Thymus (tissue), 11 donors: Measurements from ENCODE around the gene RBM38. TPM values are rescaled to one million over a fixed set of nuclear protein-coding genes. Genes with fewer than 3 reads are reported as not detected.

ENCODE experiments used
- DNase-seq, 9 donors: peaks; one replicate each; pipeline ENCODE4 v3.0.0-alpha.2; 2013; ENCODE audit warnings: low spot score in 9 of 9, low read depth in 6 of 9, missing footprints in 1 of 9
- H3K27ac ChIP-seq, 2 donors: one replicate each; pipeline ENCODE4 v1.5.1; 2013; ENCODE audit warnings: control low read depth in 1 of 2, low read depth in 1 of 2, low read length in 1 of 2, mild to moderate bottlenecking in 1 of 2, moderate library complexity in 1 of 2
- H3K27me3 ChIP-seq, 2 donors: one replicate each; pipeline ENCODE4 v1.5.1; 2013; ENCODE audit warnings: low read length in 1 of 2; ENCODE audit not compliant: control insufficient read depth in 2 of 2, insufficient read depth in 1 of 2
- H3K36me3 ChIP-seq, 2 donors: one replicate each; pipeline ENCODE4 v1.5.1; 2013; ENCODE audit warnings: low read length in 1 of 2, mild to moderate bottlenecking in 1 of 2, moderate library complexity in 1 of 2; ENCODE audit not compliant: control insufficient read depth in 2 of 2, insufficient read depth in 2 of 2
- H3K4me1 ChIP-seq, 2 donors: one replicate each; pipeline ENCODE4 v1.5.1; 2013; ENCODE audit warnings: low read length in 2 of 2; ENCODE audit not compliant: control insufficient read depth in 2 of 2, insufficient read depth in 2 of 2
- H3K4me3 ChIP-seq, 2 donors: one replicate each; pipeline ENCODE4 v1.5.1; 2013; ENCODE audit warnings: low read length in 2 of 2, control low read depth in 1 of 2, mild to moderate bottlenecking in 1 of 2
- H3K9me3 ChIP-seq, 2 donors: one replicate each; pipeline ENCODE4 v1.5.1; 2013; ENCODE audit warnings: low read length in 1 of 2, mild to moderate bottlenecking in 1 of 2; ENCODE audit not compliant: control insufficient read depth in 2 of 2, insufficient read depth in 1 of 2
- WGBS: extraction: QIAGEN DNeasy Blood & Tissue Kit; methylation state at CpG from one replicate; pipeline ENCODE4 v1.1.7; 2013; 5-methylcytosine and 5-hydroxymethylcytosine counted together
- polyA plus RNA-seq: library from polyadenylated mRNA; stranded (reverse); fragments of 200-250 nt; gene quantifications from one replicate; pipeline ENCODE4 v1.2.3, GENCODE V29; 2013
- total RNA-seq: library from RNA; stranded (reverse); fragments of 120-200 nt; gene quantifications from one replicate; pipeline ENCODE4 v1.2.4, GENCODE V29; 2013
- donor health status: healthy.

The RBM38 gene
- total and polyA plus RNA-seq, 2 donors: 49.2 to 84.6 TPM

DNA sequence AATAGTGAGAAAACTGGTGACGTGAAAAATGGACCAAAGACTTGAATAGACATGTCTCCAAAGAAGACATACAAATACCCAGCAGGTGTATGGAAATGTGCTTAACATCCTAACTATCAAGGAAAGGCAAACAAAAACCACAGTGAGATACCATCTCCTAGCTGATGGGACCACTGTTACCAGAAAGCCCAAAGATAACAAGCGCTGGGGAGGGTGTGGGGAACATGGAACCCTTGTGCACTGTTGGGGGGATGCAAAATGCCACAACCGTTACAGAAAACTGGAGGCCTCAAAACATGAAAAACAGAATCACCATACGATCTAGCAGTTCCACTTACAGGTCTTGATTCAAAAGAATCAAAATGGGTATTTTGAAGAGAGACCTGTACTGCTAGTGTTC is 19.8 kb upstream of the RBM38 start:
- peaks cover 0 to 7% of the 10 kb centered on the region in 2 donors for H3K4me1 ChIP-seq
- DNase-seq: no peak
- H3K9me3 ChIP-seq: peaks cover 0 to 4% of the 10 kb centered on the region in 2 donors
- WGBS: 73% methylated on average over 4 of the region's 4 CpGs
- no peak overlapping the region for H3K27ac ChIP-seq
- peaks cover 90 to 93% of the 10 kb centered on the region in 2 donors for H3K36me3 ChIP-seq
- H3K4me3 ChIP-seq: no peak overlapping the region
- no peaks in the 10 kb centered on the region for H3K27me3 ChIP-seq

DNA sequence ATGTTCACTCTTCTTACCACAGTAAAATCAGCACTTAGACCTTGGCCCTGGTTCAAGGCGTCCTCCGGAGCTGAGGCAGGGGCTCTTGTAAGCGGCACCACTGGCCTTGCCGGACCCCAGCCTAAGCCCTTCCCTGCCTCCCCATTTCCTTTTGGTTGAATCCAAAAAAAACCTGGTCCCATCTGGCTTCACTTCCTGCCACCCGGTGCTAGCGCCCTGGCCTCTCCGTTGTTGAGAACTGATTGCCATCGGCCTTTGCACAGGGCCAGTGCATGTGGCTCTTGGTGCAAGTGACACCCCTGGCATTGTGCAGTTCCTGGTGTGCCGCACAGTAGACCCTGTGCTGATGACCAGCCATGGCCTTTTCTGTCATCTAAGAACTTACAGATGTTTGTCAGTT is 19.0 kb upstream of the RBM38 start:
- peaks cover 88 to 92% of the 10 kb centered on the region in 2 donors for H3K36me3 ChIP-seq
- no peak for DNase-seq
- 96% methylated on average over 9 of the region's 9 CpGs for WGBS
- no peak overlapping the region for H3K27ac ChIP-seq
- H3K27me3 ChIP-seq: no peaks in the 10 kb centered on the region
- H3K4me1 ChIP-seq: peaks cover 0 to 7% of the 10 kb centered on the region in 2 donors
- H3K9me3 ChIP-seq: peaks cover 0 to 4% of the 10 kb centered on the region in 2 donors
- H3K4me3 ChIP-seq: no peak overlapping the region

DNA sequence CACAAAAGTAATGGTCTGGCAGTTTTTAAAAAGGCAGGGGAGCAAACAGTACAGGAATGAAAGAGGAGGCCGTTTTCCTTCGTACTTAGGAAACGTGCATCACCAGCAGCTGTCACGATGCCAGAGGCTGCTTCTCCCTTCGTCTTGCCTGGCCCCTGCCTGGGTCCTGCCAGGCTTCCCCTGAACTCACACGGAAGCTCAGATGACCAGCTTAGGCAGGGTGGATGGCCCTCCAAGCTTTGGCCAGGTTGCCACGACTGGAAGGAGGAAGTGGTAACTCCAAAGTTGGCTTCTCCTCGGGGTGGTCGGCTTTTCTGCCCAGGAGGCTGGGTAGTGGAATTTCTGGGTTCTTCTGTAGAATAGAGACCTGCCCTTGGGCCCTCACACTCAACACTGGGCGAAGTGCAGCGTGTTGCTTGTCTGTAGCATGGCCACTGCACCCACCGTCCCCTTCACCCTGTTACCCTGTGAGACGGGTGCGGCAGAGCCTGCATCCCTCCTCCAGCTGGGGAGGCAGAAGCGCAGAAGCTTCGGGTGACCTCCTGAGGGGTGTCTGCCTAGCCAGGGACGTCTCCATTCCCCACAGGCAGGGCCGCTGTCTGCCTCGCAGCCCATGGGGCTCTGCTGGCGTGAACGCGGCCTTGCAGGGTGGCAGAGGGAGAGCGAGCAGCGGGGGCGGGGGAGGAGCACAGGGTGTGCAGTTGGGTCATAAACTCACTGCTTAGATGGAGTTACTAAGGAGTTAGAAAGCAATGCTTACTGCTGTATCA is 18.4 kb upstream of the RBM38 start:
- H3K9me3 ChIP-seq: peaks cover 0 to 4% of the 10 kb centered on the region in 2 donors
- H3K27me3 ChIP-seq: no peaks in the 10 kb centered on the region
- 96% methylated on average over 25 of the region's 25 CpGs for WGBS
- H3K4me1 ChIP-seq: peaks cover 0 to 7% of the 10 kb centered on the region in 2 donors
- peaks cover 87 to 95% of the 10 kb centered on the region in 2 donors for H3K36me3 ChIP-seq
- H3K27ac ChIP-seq: no peak overlapping the region
- no peak overlapping the region for H3K4me3 ChIP-seq
- DNase-seq: no peak

DNA sequence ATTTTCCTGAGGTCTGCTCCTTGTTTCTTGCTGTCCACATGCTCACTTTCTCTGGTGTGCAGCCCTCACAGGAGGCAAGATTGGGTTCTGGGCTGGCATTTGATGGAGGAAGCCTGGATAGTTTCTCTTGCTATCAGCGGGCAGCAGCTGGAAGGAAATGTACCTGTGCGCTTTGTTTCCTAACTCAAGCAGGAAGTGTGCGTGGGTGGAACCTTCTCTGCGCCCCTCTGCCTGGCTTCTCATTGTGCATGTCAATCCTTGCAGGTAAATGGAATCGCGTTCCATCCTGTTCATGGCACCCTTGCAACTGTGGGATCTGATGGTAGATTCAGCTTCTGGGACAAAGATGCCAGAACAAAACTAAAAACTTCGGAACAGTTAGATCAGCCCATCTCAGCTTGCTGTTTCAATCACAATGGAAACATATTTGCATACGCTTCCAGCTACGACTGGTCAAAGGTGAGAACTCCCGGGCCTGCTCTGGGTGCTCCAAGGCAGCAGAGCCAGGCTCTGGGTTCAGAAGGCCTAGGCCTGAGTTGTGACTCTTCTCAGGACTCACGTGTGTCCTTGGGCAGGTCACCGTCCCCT is 16.8 kb upstream of the RBM38 start:
- Histone ChIP-seq H3K9me3 (peaks cover 0 to 4% of the 10 kb centered on the region in 2 donors), H3K4me1 (peaks cover 0 to 10% of the 10 kb centered on the region in 2 donors), H3K4me3 (no peak overlapping the region), H3K27ac (no peak overlapping the region), H3K27me3 (no peaks in the 10 kb centered on the region), H3K36me3 (peaks cover 85 to 92% of the 10 kb centered on the region in 2 donors)
- 91% methylated on average over 12 of the region's 12 CpGs for WGBS
- DNase-seq: no peak

DNA sequence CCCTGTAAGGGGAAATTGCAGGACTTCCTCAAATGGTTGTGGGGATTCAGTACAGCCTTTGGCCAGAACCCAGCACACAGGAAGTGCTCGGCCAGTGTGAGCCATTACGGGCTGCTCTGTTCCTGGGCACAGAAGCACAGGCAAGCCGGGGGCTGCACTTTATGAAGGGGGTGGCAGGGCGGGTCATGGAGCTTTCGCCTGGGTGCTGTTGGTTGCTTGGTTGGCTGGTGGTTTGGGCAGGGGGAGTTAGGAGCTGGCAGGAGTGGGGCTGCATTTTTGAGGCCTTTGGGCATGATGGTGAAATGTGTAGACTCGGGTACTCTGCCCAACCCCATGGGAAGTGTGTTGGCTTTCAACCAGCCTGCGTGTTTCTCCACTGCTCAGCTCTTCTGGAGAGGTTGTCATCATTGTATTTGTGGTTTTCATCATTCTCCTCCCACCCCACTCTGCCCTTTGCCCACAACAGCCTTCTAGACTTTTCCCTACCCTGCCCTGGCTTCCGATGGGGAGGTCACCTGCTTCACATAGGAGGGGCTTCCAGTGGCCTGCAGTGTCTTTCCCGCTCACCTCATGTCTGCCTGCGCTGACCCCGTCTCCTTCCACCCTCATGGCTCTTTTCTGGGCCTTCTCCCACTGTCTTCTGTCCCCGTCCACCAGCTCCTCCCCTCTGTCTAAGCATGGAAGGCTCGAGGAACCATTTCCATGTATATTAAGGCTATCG is 16.1 kb upstream of the RBM38 start:
- Histone ChIP-seq H3K36me3 (peaks cover 81 to 89% of the 10 kb centered on the region in 2 donors), H3K27ac (no peak overlapping the region), H3K4me3 (no peak overlapping the region), H3K4me1 (peaks cover 0 to 11% of the 10 kb centered on the region in 2 donors), H3K27me3 (no peaks in the 10 kb centered on the region), H3K9me3 (peaks cover 0 to 4% of the 10 kb centered on the region in 2 donors)
- DNase-seq: no peak
- WGBS: 95% methylated on average over 14 of the region's 14 CpGs

DNA sequence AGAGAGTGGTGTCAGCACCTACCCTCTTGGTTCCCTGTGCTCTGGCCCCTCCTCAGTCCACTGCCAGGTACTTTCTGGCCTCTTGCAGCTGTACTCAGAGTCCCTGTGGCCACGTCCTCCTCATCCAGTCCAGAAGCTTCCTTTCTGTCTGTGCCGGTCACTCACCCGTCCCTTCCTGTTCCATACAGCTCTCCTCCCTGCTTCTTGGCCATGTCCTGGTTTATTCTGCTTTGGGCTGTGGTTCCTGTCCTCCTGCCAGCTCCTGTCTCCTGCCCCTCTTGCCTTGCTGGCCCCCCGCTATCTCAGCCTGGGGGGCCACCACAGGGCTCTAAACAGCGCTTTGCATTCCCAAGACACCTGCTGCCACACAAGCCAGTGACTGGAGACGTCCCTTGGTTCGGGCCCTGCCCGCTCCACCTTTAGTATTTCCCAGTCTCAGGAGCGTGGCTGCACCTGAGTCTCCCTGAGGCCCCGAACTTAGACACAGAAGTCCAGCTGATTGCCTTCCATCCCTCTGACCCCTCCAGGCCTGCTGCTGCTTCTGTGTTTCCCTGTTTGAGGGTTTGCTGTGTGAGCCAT is 15.5 kb upstream of the RBM38 start:
- Histone ChIP-seq H3K36me3 (peaks cover 81 to 87% of the 10 kb centered on the region in 2 donors), H3K27ac (no peak overlapping the region), H3K9me3 (peaks cover 0 to 4% of the 10 kb centered on the region in 2 donors), H3K27me3 (no peaks in the 10 kb centered on the region), H3K4me1 (peaks cover 0 to 17% of the 10 kb centered on the region in 2 donors), H3K4me3 (no peak overlapping the region)
- no peak for DNase-seq
- 97% methylated on average over 10 of the region's 10 CpGs for WGBS

DNA sequence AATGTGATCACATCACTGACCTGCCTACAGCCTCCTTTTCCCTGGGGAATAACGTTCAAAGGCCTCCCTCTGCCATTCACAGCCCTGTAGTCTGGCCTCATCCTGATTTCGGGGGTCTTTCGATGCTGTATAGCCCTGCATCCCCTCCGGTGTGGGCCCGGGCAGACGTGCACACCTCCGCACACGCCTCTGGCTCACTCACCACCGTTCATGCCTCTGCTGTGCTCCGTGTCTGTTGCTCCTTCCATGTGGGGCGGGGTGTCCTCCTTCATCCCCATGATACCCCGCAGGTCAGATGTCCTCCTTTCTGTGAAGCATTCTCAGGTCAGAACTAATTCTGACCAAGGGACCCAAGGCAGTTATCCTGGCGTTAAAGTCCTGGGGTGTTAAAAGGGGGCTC is 13.8 kb upstream of the RBM38 start:
- peaks cover 0 to 22% of the 10 kb centered on the region in 2 donors for H3K4me1 ChIP-seq
- DNase-seq: no peak
- WGBS: 94% methylated on average over 13 of the region's 13 CpGs

DNA sequence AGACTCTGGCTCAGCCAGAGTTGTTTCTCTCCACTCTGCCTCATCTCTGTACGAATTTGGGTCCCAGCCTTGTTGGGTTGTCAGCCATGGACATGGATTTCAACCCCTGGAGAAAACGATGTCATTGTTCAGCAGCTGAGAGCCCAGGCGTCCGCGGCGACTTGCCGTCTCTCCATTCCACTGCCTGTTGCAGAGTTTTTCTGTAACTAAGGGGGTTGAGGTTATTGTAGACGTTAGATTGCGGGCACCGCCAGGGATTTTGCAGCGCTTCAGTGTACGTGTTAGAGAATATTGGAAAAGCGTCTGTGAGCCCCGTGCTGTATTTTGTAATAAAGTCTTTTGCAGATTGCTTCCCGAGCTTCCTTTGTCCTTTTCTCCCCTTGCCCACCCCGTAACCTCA is 13.1 kb upstream of the RBM38 start:
- no peak for DNase-seq
- peaks cover 60 to 68% of the 10 kb centered on the region in 2 donors for H3K36me3 ChIP-seq
- H3K4me1 ChIP-seq: peaks cover 0 to 22% of the 10 kb centered on the region in 2 donors
- no peak overlapping the region for H3K4me3 ChIP-seq
- peaks cover 0 to 4% of the 10 kb centered on the region in 2 donors for H3K9me3 ChIP-seq
- WGBS: 97% methylated on average over 16 of the region's 16 CpGs
- no peak overlapping the region for H3K27ac ChIP-seq
- no peaks in the 10 kb centered on the region for H3K27me3 ChIP-seq

More for the DNA sequence above, 13.8 kb upstream of the RBM38 start:
- Histone ChIP-seq H3K27me3 (no peaks in the 10 kb centered on the region), H3K27ac (no peak overlapping the region), H3K9me3 (peaks cover 0 to 4% of the 10 kb centered on the region in 2 donors), H3K4me3 (no peak overlapping the region), H3K36me3 (peaks cover 67 to 76% of the 10 kb centered on the region in 2 donors)
